Measurements from ENCODE around the gene HSP90AB1. TPM values are rescaled to one million over a fixed set of nuclear protein-coding genes. Genes with fewer than 3 reads are reported as not detected.

The HSP90AB1 gene
- total and polyA plus RNA-seq, 9 of the 15 experiments (the other 6 are each of a cell fraction or from before 2014, with no cell fraction given): 1,780 to 3,358 (median 2,262) TPM

DNA sequence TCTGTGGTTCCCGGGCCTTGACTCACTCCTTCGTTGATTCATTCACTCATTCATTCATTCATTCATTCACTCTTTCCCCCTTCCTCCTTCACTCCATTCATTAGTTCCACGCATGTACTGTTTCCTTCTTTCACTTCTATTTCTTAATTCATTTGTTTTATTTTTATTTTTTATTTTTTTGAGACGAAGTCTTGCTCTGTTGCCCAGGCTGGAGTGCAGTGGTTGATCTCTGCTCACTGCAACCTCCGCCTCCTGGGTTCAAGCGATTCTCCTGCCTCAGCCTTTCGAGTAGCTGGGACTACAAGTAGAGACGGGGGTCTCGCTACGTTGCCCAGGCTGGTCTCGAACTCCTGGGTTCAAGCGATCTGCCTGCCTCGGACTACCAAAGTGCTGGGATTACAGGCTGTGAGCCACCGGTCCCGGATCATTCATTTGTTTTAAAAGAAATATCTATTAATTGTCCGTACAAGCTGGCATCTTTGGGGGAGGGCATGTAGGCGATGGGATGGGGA is 18.9 kb downstream of the HSP90AB1 start (continued):
- TF ChIP-seq ELF1 (tag; IDR thresholded peaks at IDR 0.05): no peak
- TF ChIP-seq SMAD4 (CRISPR knock-in tag; conservative IDR thresholded peaks at IDR 0.05): no peak
- no peak for TF ChIP-seq PTBP1 (IDR thresholded peaks at IDR 0.05; ENCODE audit: low read depth, low read length)
- TF ChIP-seq, protein P1, sequence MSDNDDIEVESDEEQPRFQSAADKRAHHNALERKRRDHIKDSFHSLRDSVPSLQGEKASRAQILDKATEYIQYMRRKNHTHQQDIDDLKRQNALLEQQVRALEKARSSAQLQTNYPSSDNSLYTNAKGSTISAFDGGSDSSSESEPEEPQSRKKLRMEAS (CRISPR knock-in tag; IDR thresholded peaks at IDR 0.05): no peak
- TF ChIP-seq POLR2AphosphoS2 (IDR thresholded peaks at IDR 0.05; ENCODE audit: low read length): no peak
- no peak for TF ChIP-seq DNMT1 (IDR thresholded peaks at IDR 0.05)
- no peak for TF ChIP-seq RB1 (IDR thresholded peaks at IDR 0.05; ENCODE audit: low read depth)
- no peak for TF ChIP-seq ILK (tag; IDR thresholded peaks at IDR 0.05; ENCODE audit: borderline replicate concordance, low read depth)
- TF ChIP-seq ELK3 (CRISPR knock-in tag; IDR thresholded peaks at IDR 0.05): no peak
- TF ChIP-seq, protein P2, sequence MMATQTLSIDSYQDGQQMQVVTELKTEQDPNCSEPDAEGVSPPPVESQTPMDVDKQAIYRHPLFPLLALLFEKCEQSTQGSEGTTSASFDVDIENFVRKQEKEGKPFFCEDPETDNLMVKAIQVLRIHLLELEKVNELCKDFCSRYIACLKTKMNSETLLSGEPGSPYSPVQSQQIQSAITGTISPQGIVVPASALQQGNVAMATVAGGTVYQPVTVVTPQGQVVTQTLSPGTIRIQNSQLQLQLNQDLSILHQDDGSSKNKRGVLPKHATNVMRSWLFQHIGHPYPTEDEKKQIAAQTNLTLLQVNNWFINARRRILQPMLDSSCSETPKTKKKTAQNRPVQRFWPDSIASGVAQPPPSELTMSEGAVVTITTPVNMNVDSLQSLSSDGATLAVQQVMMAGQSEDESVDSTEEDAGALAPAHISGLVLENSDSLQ (IDR thresholded peaks at IDR 0.05): peak; percentile 27; the same call in 1 of the 2 replicates
- TF ChIP-seq HOXB6 (CRISPR knock-in tag; IDR thresholded peaks at IDR 0.05; ENCODE audit: borderline replicate concordance): no peak
- no peak for TF ChIP-seq SPI1 (IDR thresholded peaks at IDR 0.05; ENCODE audit: borderline replicate concordance, low read depth, low read length)
- no peak for TF ChIP-seq HMGN3 (IDR thresholded peaks at IDR 0.05; ENCODE audit: borderline replicate concordance, extremely low read depth, insufficient read length, low read depth, low read length)
- TF ChIP-seq HNRNPH1 (optimal IDR thresholded peaks at IDR 0.05; ENCODE audit: low read depth, low read length): no peak
- TF ChIP-seq MEIS2 (IDR thresholded peaks at IDR 0.05; ENCODE audit: partially characterized antibody): no peak
- no peak for TF ChIP-seq SIN3B (IDR thresholded peaks at IDR 0.05; ENCODE audit: low read depth)
- TF ChIP-seq ZNF778 (CRISPR knock-in tag; IDR thresholded peaks at IDR 0.05): no peak
- no peak for TF ChIP-seq ZNF175 (CRISPR knock-in tag; IDR thresholded peaks at IDR 0.05; ENCODE audit: low read depth)
- no peak for TF ChIP-seq CBFA2T3 (IDR thresholded peaks at IDR 0.05)
- TF ChIP-seq HLTF (IDR thresholded peaks at IDR 0.05): no peak
- 0 out of 2 replicates have a peak, but pooled peaks have one; percentile 65 for TF ChIP-seq ZBTB26 (CRISPR knock-in tag; IDR thresholded peaks at IDR 0.05)
- TF ChIP-seq ZNF23 (CRISPR knock-in tag; IDR thresholded peaks at IDR 0.05): no peak
- no peak for TF ChIP-seq TEAD4 (IDR thresholded peaks at IDR 0.05; ENCODE audit: low read length)
- no peak for TF ChIP-seq TEAD4 (CRISPR knock-in tag; IDR thresholded peaks at IDR 0.05; ENCODE audit: borderline replicate concordance)
- no peak for TF ChIP-seq NFYB (IDR thresholded peaks at IDR 0.05; ENCODE audit: extremely low read depth, insufficient read length)
- TF ChIP-seq GABPB2 (CRISPR knock-in tag; conservative IDR thresholded peaks at IDR 0.05): no peak
- peak; percentile 53; the same call in 1 of the 2 replicates for TF ChIP-seq ZC3H8 (IDR thresholded peaks at IDR 0.05)
- TF ChIP-seq ZBTB8A (IDR thresholded peaks at IDR 0.05; ENCODE audit: partially characterized antibody): no peak
- TF ChIP-seq ZC3H11A (IDR thresholded peaks at IDR 0.05; ENCODE audit: low read depth, low read length): no peak

Data from K562 (cell line).